ENCODE measurements around the gene DEFB124. TPM values are rescaled to one million over a fixed set of nuclear protein-coding genes. Genes with fewer than 3 reads are reported as not detected.

DEFB124 gene
- total RNA-seq, 1 experiment from 2014 or later = not detected

DNA sequence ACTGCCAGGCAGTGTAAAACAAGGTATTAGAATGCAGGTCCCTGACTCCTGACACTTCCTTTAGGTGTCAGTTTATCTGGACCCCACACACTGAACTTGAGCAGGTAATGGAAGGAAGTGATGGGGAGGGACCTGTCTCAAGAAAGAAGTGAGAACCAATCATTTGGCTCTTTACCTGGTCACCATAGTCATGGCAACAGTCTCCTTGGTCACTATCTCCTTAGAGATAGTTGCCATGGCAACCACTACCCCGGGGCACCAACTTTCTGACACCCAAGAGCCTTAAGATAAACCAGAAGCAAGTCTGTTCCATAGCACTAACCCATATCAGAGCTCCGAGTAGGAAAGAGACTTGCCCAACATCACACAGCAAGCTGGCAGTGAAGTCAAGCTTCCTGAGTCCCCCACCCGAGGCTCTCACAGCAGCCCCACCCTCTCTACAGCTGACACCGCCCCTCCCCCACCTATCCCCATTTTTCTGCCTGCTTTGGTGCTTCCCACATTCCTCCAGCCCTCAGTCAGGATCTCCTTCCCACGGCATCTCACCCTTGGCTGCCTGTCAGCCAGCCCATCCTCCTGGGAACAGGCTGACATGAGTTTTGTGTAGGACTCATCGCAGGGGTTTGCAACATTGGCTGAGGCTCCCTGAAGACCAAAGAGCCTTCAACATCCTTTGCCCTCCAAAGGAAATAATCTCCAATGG lies 23.1 kb upstream of the DEFB124 start (continued):
- TF ChIP-seq, protein P1, sequence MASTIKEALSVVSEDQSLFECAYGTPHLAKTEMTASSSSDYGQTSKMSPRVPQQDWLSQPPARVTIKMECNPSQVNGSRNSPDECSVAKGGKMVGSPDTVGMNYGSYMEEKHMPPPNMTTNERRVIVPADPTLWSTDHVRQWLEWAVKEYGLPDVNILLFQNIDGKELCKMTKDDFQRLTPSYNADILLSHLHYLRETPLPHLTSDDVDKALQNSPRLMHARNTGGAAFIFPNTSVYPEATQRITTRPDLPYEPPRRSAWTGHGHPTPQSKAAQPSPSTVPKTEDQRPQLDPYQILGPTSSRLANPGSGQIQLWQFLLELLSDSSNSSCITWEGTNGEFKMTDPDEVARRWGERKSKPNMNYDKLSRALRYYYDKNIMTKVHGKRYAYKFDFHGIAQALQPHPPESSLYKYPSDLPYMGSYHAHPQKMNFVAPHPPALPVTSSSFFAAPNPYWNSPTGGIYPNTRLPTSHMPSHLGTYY (CRISPR knock-in tag; IDR thresholded peaks at IDR 0.05) = no peak
- TF ChIP-seq TCF7 (CRISPR knock-in tag; IDR thresholded peaks at IDR 0.05; ENCODE audit: low read depth) = no peak

DNA sequence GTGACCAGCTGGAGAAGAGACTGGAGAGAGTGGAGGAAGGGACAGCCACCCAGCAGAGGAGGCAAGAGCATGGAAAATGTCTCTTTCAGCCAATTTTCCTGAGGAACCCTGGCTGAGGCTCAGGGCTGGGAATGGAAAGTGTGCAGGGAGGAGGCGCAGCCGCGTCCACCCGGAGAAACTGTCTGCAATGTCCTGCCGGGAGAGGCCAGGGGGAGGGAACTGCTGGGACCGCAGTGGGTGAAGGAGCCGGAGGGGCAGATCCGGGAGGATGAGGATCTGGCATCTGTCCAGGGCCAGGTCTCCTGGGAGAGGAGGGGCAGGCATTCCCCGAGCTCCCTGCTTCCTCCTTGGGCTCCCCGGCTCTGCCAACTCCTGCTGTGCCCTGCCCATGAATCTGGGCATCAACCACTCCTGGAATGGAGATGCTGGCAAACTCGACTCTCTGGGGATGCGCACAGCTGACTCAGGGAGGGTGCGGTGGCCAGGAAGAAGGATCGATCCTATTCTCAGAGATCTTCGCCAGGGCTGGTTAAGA lies 21.9 kb upstream of the DEFB124 start:
- H3K4me1 Mint-ChIP-seq = no peaks in the 10 kb centered on the region
- peaks cover 46% of the 10 kb centered on the region for H3K9me3 Mint-ChIP-seq
- H3K27me3 Mint-ChIP-seq (ENCODE audit: low read depth) = peaks cover 22% of the 10 kb centered on the region
- no peak for ATAC-seq
- no peak overlapping the region for H3K4me3 Mint-ChIP-seq
- ChIA-PET POLR2A (no interaction called here), CTCF (interaction anchor here (0.6 kb wide), 1 partner anchor 10 kb away, joined by 4 read pairs; no protein-coding TSS in a partner anchor)
- H3K36me3 Mint-ChIP-seq = peaks cover 6% of the 10 kb centered on the region; the same call in 1 of the 2 replicates
- H3K27ac Mint-ChIP-seq = no peak overlapping the region
- DNase-seq (ENCODE audit: low spot score) = no peak
- TF ChIP-seq, protein P2, sequence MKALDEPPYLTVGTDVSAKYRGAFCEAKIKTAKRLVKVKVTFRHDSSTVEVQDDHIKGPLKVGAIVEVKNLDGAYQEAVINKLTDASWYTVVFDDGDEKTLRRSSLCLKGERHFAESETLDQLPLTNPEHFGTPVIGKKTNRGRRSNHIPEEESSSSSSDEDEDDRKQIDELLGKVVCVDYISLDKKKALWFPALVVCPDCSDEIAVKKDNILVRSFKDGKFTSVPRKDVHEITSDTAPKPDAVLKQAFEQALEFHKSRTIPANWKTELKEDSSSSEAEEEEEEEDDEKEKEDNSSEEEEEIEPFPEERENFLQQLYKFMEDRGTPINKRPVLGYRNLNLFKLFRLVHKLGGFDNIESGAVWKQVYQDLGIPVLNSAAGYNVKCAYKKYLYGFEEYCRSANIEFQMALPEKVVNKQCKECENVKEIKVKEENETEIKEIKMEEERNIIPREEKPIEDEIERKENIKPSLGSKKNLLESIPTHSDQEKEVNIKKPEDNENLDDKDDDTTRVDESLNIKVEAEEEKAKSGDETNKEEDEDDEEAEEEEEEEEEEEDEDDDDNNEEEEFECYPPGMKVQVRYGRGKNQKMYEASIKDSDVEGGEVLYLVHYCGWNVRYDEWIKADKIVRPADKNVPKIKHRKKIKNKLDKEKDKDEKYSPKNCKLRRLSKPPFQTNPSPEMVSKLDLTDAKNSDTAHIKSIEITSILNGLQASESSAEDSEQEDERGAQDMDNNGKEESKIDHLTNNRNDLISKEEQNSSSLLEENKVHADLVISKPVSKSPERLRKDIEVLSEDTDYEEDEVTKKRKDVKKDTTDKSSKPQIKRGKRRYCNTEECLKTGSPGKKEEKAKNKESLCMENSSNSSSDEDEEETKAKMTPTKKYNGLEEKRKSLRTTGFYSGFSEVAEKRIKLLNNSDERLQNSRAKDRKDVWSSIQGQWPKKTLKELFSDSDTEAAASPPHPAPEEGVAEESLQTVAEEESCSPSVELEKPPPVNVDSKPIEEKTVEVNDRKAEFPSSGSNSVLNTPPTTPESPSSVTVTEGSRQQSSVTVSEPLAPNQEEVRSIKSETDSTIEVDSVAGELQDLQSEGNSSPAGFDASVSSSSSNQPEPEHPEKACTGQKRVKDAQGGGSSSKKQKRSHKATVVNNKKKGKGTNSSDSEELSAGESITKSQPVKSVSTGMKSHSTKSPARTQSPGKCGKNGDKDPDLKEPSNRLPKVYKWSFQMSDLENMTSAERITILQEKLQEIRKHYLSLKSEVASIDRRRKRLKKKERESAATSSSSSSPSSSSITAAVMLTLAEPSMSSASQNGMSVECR (CRISPR knock-in tag; IDR thresholded peaks at IDR 0.05; ENCODE audit: borderline replicate concordance) = no peak
- TF ChIP-seq, protein P3, sequence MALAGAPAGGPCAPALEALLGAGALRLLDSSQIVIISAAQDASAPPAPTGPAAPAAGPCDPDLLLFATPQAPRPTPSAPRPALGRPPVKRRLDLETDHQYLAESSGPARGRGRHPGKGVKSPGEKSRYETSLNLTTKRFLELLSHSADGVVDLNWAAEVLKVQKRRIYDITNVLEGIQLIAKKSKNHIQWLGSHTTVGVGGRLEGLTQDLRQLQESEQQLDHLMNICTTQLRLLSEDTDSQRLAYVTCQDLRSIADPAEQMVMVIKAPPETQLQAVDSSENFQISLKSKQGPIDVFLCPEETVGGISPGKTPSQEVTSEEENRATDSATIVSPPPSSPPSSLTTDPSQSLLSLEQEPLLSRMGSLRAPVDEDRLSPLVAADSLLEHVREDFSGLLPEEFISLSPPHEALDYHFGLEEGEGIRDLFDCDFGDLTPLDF (CRISPR knock-in tag; IDR thresholded peaks at IDR 0.05) = no peak
- TF ChIP-seq, protein P4, sequence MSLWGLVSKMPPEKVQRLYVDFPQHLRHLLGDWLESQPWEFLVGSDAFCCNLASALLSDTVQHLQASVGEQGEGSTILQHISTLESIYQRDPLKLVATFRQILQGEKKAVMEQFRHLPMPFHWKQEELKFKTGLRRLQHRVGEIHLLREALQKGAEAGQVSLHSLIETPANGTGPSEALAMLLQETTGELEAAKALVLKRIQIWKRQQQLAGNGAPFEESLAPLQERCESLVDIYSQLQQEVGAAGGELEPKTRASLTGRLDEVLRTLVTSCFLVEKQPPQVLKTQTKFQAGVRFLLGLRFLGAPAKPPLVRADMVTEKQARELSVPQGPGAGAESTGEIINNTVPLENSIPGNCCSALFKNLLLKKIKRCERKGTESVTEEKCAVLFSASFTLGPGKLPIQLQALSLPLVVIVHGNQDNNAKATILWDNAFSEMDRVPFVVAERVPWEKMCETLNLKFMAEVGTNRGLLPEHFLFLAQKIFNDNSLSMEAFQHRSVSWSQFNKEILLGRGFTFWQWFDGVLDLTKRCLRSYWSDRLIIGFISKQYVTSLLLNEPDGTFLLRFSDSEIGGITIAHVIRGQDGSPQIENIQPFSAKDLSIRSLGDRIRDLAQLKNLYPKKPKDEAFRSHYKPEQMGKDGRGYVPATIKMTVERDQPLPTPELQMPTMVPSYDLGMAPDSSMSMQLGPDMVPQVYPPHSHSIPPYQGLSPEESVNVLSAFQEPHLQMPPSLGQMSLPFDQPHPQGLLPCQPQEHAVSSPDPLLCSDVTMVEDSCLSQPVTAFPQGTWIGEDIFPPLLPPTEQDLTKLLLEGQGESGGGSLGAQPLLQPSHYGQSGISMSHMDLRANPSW (CRISPR knock-in tag; conservative IDR thresholded peaks at IDR 0.05; ENCODE audit: low read depth) = no peak
- TF ChIP-seq FOXK1 (CRISPR knock-in tag; IDR thresholded peaks at IDR 0.05) = no peak
- no peak for TF ChIP-seq ZNF121 (CRISPR knock-in tag; IDR thresholded peaks at IDR 0.05)
- TF ChIP-seq, protein P5, sequence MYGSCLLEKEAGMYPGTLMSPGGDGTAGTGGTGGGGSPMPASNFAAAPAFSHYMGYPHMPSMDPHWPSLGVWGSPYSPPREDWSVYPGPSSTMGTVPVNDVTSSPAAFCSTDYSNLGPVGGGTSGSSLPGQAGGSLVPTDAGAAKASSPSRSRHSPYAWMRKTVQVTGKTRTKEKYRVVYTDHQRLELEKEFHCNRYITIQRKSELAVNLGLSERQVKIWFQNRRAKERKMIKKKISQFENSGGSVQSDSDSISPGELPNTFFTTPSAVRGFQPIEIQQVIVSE (CRISPR knock-in tag; IDR thresholded peaks at IDR 0.05; ENCODE audit: borderline replicate concordance) = no peak
- TF ChIP-seq, protein P6, sequence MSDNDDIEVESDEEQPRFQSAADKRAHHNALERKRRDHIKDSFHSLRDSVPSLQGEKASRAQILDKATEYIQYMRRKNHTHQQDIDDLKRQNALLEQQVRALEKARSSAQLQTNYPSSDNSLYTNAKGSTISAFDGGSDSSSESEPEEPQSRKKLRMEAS (CRISPR knock-in tag; IDR thresholded peaks at IDR 0.05) = no peak
- no peak for TF ChIP-seq ZNF416 (CRISPR knock-in tag; IDR thresholded peaks at IDR 0.05)
- TF ChIP-seq, protein P7, sequence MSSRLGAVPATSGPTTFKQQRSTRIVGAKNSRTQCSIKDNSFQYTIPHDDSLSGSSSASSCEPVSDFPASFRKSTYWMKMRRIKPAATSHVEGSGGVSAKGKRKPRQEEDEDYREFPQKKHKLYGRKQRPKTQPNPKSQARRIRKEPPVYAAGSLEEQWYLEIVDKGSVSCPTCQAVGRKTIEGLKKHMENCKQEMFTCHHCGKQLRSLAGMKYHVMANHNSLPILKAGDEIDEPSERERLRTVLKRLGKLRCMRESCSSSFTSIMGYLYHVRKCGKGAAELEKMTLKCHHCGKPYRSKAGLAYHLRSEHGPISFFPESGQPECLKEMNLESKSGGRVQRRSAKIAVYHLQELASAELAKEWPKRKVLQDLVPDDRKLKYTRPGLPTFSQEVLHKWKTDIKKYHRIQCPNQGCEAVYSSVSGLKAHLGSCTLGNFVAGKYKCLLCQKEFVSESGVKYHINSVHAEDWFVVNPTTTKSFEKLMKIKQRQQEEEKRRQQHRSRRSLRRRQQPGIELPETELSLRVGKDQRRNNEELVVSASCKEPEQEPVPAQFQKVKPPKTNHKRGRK (CRISPR knock-in tag; IDR thresholded peaks at IDR 0.05; ENCODE audit: borderline replicate concordance) = no peak
- TF ChIP-seq ELF4 (CRISPR knock-in tag; IDR thresholded peaks at IDR 0.05; ENCODE audit: low read depth) = no peak
- TF ChIP-seq, protein P8, sequence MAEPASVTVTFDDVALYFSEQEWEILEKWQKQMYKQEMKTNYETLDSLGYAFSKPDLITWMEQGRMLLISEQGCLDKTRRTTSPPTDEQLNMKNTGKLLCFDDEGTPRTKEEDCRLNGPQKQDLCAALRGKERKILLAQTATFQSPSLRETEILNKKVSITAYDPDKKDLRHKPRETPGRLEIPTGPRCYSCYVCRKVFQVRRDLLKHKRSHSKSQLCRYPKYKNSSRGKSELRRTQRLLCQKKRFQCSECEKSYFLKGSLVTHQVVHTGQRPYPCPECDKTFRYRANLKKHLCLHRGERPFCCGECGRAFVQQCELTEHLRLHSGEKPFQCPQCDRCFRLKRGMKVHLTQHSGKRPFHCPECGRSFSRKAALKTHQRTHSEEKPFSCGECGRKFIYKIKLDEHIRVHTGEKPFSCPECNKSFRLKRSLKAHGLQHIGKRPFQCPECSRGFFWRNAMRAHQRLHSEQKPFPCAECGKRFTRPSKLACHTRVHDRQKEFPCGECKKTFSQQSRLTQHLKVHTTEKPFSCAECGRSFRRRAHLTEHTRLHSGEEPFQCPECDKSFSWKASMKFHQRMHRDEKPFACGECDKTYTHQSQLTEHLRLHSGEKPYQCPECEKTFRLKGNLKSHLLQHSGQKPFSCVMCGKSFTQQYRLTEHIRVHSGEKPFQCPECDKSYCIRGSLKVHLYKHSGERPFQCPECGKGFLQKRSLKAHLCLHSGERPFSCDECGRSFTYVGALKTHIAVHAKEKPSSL (CRISPR knock-in tag; conservative IDR thresholded peaks at IDR 0.05) = no peak
- no peak for TF ChIP-seq NFYB (CRISPR knock-in tag; conservative IDR thresholded peaks at IDR 0.05; ENCODE audit: low read depth)
- no peak for TF ChIP-seq CBFB (CRISPR knock-in tag; IDR thresholded peaks at IDR 0.05; ENCODE audit: low read depth)
- TF ChIP-seq RORB (CRISPR knock-in tag; IDR thresholded peaks at IDR 0.05) = no peak
- TF ChIP-seq ATF1 (CRISPR knock-in tag; IDR thresholded peaks at IDR 0.05) = no peak

Measured in WTC11 (cell line).